HepG2 (cell line): Measurements from ENCODE around the gene CNGA3. TPM values are rescaled to one million over a fixed set of nuclear protein-coding genes. Genes with fewer than 3 reads are reported as not detected.

Experiments used
- CHD4 ChIP-seq: fragments of 200-600 bp; sonication (generic); IDR thresholded peaks from 2 replicates; pipeline ENCODE4 v1.7.0; 2017; ENCODE audit warnings: mild to moderate bottlenecking, low read length, borderline replicate concordance
- KDM5A ChIP-seq: fragments of 200-600 bp; sonication (generic); IDR thresholded peaks from 2 replicates; pipeline ENCODE4 v1.7.0; 2018; ENCODE audit warnings: antibody characterized with exemption, mild to moderate bottlenecking, low read length, borderline replicate concordance
- MBNL3 ChIP-seq: fragments of 250-450 bp; sonication (Bioruptor Pico); conservative IDR thresholded peaks from 2 replicates; pipeline ENCODE4 v1.8.0; 2022; ENCODE audit warnings: mild to moderate bottlenecking, inconsistent platforms
- TCF12 ChIP-seq, 2 experiments: fragments of 450-650 bp in 1 of 2; sonication (generic) in 1 of 2; formaldehyde crosslinking in 1 of 2; IDR thresholded peaks; 2 replicates each; pipeline versions ENCODE4 v1.6.1 to v1.8.0; 2017 to 2022; ENCODE audit warnings: antibody characterized with exemption in 1 of 2, mild to moderate bottlenecking in 1 of 2, missing genetic modification reagents in 1 of 2, moderate library complexity in 1 of 2
- TOPORS ChIP-seq: sonication (generic); formaldehyde crosslinking; IDR thresholded peaks from 2 replicates; pipeline ENCODE4 v1.8.0; 2023; ENCODE audit warnings: mild to moderate bottlenecking, missing genetic modification reagents
- TSC22D2 ChIP-seq: sonication (generic); formaldehyde crosslinking; IDR thresholded peaks from 2 replicates; pipeline ENCODE4 v1.5.1; 2020; ENCODE audit warnings: missing genetic modification reagents, mild to moderate bottlenecking, borderline replicate concordance
- ZNF253 ChIP-seq: sonication (generic); formaldehyde crosslinking; IDR thresholded peaks from 2 replicates; pipeline ENCODE4 v1.8.0; 2022; ENCODE audit warnings: mild to moderate bottlenecking, missing genetic modification reagents, borderline replicate concordance
- ZNF350 ChIP-seq: sonication (generic); formaldehyde crosslinking; IDR thresholded peaks from 2 replicates; pipeline ENCODE4 v1.4.0; 2020; ENCODE audit warnings: mild to moderate bottlenecking, low read depth, missing genetic modification reagents, borderline replicate concordance
- ZNF839 ChIP-seq: sonication (generic); formaldehyde crosslinking; IDR thresholded peaks from 2 replicates; pipeline ENCODE4 v1.4.0; 2020; ENCODE audit warnings: missing genetic modification reagents, mild to moderate bottlenecking, borderline replicate concordance
- polyA plus RNA-seq, 8 experiments: library from polyadenylated mRNA; depleted of rRNA in 3 of 8; stranded (reverse) in 7 of 8; unstranded in 1 of 8; fragments of >200 nt; fragmentation: Illumina TruSeq in 4 of 8; extraction: Trizol in 4 of 8; gene quantifications; 2 replicates each; pipeline versions ENCODE4 v1.2.1 to v1.2.3, GENCODE V29; 2011 to 2016; ENCODE audit warnings: low read depth in 4 of 8, missing spikeins in 1 of 8, mixed read lengths in 1 of 8; ENCODE audit not compliant: insufficient read depth in 1 of 8
- total RNA-seq, 5 experiments: library from RNA; depleted of rRNA; stranded (reverse); fragments of >200 nt; fragmentation: Illumina TruSeq; extraction: Trizol; gene quantifications; 2 replicates each; pipeline ENCODE4 v1.2.3, GENCODE V29; 2016; ENCODE audit warnings: low read depth in 1 of 5
- TF ChIP-seq, protein P1 (sequence below): IDR thresholded peaks from 2 replicates; pipeline ENCODE4 v1.6.1; 2016; ENCODE audit warnings: low read depth, missing genetic modification reagents, missing compliant biosample characterization
- TF ChIP-seq, protein P2 (sequence below): sonication (generic); formaldehyde crosslinking; IDR thresholded peaks from 2 replicates; pipeline ENCODE4 v1.9.0; 2022; ENCODE audit warnings: missing genetic modification reagents, mild to moderate bottlenecking, borderline replicate concordance

CNGA3 gene
- total and polyA plus RNA-seq, 2 of the 13 experiments (the other 11 are each of a cell fraction or from before 2014, with no cell fraction given), result not detected

DNA sequence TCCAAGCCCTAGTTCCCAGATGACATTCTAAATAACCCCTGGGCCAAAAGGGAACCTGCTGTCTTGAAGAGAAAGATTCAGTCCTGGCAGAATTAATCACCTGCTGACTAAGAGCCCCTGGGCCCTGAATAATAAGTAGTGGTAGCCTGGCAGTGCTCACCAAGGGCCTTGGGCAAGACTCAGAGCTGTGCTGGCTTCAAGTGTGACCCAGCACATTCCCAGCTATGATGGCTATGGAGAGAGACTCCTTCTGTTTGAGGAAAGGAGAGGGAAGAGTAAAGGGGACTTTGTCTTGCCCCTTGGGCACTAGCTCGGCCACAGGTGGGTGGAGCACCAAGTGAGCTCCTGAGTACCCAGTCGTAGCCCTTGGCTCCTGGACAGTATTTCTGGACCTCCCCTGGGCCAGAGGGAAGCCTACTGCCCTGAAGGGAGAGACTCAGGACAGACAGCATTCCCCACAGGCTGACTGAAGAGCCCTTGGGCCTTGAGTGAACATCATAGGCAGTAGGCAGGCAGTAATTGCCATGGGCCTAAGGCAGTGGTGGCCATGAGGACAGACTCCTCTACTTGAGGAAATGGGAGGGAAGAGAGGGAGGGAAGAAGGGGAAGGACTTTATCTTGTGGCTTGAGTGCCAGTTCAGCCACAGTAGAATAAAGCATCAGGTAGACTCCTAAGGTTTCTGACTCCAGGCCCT, 58.4 kb downstream of the CNGA3 start (continued):
- TF ChIP-seq, protein P1, sequence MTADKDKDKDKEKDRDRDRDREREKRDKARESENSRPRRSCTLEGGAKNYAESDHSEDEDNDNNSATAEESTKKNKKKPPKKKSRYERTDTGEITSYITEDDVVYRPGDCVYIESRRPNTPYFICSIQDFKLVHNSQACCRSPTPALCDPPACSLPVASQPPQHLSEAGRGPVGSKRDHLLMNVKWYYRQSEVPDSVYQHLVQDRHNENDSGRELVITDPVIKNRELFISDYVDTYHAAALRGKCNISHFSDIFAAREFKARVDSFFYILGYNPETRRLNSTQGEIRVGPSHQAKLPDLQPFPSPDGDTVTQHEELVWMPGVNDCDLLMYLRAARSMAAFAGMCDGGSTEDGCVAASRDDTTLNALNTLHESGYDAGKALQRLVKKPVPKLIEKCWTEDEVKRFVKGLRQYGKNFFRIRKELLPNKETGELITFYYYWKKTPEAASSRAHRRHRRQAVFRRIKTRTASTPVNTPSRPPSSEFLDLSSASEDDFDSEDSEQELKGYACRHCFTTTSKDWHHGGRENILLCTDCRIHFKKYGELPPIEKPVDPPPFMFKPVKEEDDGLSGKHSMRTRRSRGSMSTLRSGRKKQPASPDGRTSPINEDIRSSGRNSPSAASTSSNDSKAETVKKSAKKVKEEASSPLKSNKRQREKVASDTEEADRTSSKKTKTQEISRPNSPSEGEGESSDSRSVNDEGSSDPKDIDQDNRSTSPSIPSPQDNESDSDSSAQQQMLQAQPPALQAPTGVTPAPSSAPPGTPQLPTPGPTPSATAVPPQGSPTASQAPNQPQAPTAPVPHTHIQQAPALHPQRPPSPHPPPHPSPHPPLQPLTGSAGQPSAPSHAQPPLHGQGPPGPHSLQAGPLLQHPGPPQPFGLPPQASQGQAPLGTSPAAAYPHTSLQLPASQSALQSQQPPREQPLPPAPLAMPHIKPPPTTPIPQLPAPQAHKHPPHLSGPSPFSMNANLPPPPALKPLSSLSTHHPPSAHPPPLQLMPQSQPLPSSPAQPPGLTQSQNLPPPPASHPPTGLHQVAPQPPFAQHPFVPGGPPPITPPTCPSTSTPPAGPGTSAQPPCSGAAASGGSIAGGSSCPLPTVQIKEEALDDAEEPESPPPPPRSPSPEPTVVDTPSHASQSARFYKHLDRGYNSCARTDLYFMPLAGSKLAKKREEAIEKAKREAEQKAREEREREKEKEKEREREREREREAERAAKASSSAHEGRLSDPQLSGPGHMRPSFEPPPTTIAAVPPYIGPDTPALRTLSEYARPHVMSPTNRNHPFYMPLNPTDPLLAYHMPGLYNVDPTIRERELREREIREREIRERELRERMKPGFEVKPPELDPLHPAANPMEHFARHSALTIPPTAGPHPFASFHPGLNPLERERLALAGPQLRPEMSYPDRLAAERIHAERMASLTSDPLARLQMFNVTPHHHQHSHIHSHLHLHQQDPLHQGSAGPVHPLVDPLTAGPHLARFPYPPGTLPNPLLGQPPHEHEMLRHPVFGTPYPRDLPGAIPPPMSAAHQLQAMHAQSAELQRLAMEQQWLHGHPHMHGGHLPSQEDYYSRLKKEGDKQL, result no peak
- TF ChIP-seq TCF12 (IDR thresholded peaks at IDR 0.05), result no peak
- TF ChIP-seq TCF12 (CRISPR knock-in tag; IDR thresholded peaks at IDR 0.05), result no peak
- no peak for TF ChIP-seq KDM5A
- no peak for TF ChIP-seq ZNF253 (CRISPR knock-in tag)
- no peak for TF ChIP-seq CHD4
- TF ChIP-seq ZNF350 (CRISPR knock-in tag), result no peak
- TF ChIP-seq TSC22D2 (CRISPR knock-in tag), result no peak
- no peak for TF ChIP-seq ZNF839 (CRISPR knock-in tag)
- no peak for TF ChIP-seq MBNL3 (CRISPR knock-in tag)
- no peak for TF ChIP-seq TOPORS (CRISPR knock-in tag)
- TF ChIP-seq, protein P2, sequence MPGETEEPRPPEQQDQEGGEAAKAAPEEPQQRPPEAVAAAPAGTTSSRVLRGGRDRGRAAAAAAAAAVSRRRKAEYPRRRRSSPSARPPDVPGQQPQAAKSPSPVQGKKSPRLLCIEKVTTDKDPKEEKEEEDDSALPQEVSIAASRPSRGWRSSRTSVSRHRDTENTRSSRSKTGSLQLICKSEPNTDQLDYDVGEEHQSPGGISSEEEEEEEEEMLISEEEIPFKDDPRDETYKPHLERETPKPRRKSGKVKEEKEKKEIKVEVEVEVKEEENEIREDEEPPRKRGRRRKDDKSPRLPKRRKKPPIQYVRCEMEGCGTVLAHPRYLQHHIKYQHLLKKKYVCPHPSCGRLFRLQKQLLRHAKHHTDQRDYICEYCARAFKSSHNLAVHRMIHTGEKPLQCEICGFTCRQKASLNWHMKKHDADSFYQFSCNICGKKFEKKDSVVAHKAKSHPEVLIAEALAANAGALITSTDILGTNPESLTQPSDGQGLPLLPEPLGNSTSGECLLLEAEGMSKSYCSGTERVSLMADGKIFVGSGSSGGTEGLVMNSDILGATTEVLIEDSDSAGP (CRISPR knock-in tag), result no peak
